PC-9 (cell line): ENCODE data around the gene RASAL2.

Experiments used
- EZH2 ChIP-seq: fragments of 200-600 bp; sonication (generic); IDR thresholded peaks from 2 replicates; pipeline ENCODE4 v1.8.0; 2017; ENCODE audit warnings: antibody characterized with exemption, low read depth
- TF ChIP-seq, protein P1 (sequence below): fragments of 200-600 bp; sonication (generic); conservative IDR thresholded peaks from 2 replicates; pipeline ENCODE4 v1.6.1; 2017; ENCODE audit warnings: mixed run types, antibody characterized with exemption, mild to moderate bottlenecking, moderate library complexity

DNA sequence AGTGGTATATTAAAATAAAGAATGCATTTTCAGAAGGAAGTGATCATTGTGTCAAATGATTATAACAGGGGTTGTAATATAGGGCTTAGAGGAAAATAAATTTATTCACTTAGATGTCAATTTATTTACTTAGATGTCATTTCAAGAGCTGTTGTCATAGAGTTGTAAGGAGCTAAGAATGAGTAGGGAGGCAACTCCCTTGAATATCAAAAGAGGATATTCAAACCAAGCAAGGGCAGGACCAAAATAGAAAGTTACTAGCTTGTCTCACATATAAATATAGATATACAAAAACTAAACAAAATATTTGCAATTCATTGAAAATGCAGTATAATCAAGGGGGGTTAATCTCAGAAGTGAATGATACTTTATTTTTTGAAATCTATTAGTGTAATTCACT lies 16.0 kb upstream of the RASAL2 start:
- TF ChIP-seq, protein P1, sequence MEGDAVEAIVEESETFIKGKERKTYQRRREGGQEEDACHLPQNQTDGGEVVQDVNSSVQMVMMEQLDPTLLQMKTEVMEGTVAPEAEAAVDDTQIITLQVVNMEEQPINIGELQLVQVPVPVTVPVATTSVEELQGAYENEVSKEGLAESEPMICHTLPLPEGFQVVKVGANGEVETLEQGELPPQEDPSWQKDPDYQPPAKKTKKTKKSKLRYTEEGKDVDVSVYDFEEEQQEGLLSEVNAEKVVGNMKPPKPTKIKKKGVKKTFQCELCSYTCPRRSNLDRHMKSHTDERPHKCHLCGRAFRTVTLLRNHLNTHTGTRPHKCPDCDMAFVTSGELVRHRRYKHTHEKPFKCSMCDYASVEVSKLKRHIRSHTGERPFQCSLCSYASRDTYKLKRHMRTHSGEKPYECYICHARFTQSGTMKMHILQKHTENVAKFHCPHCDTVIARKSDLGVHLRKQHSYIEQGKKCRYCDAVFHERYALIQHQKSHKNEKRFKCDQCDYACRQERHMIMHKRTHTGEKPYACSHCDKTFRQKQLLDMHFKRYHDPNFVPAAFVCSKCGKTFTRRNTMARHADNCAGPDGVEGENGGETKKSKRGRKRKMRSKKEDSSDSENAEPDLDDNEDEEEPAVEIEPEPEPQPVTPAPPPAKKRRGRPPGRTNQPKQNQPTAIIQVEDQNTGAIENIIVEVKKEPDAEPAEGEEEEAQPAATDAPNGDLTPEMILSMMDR = no peak
- no peak for TF ChIP-seq EZH2
